ENCODE measurements around the gene ABI2.

GRCh38 chr2:203490391-203490790, 162.2 kb downstream of the ABI2 start:
- TF ChIP-seq POLR2AphosphoS5 (IDR thresholded peaks at IDR 0.05) (no peak), EP300 (IDR thresholded peaks at IDR 0.05) (no peak)

All from upper lobe of left lung (tissue), 4 donors.